SK-N-SH (cell line): Measurements from ENCODE around the gene SNRK. TPM values are rescaled to one million over a fixed set of nuclear protein-coding genes. Genes with fewer than 3 reads are reported as not detected.

Experiments used
- CTCF ChIA-PET: fragments of 300-600, 350-600 bp; formaldehyde crosslinking; extraction: SDS; loops from one replicate; lab custom pipeline; 2021; lab: Yijun Ruan, JAX
- POLR2A ChIA-PET: fragments of 350-600 bp; sonication (Branson Sonifier 250); formaldehyde crosslinking; extraction: SDS; loops from one replicate; lab custom pipeline; 2020; ENCODE audit warnings: antibody characterized with exemption, inconsistent platforms; lab: Yijun Ruan, JAX
- DNase-seq: peaks from one replicate; pipeline ENCODE4 v3.0.0; 2012
- H2AFZ ChIP-seq: fragments of 200-600 bp; sonication (generic); 2 replicates; pipeline ENCODE4 v1.8.1; 2016; ENCODE audit warnings: antibody characterized with exemption, mild to moderate bottlenecking, low read depth
- H3F3A ChIP-seq: fragments of 200-600 bp; sonication (generic); replicated peaks from 2 replicates; pipeline ENCODE3; 2016; ENCODE audit warnings: antibody characterized with exemption, mild to moderate bottlenecking; ENCODE audit not compliant: insufficient read depth
- H3K27ac ChIP-seq, 2 experiments: fragments of 200-500 bp in 1 of 2; fragments of 200-600 bp in 1 of 2; sonication (Bioruptor generic) in 1 of 2; sonication (generic), shearing (Covaris generic) in 1 of 2; 2 replicates each; pipeline versions ENCODE4 v1.5.1 to v1.6.1; 2014 to 2016; ENCODE audit warnings: low read depth in 2 of 2, inconsistent platforms in 1 of 2, low read length in 1 of 2, mild to moderate bottlenecking in 1 of 2, mixed read lengths in 1 of 2
- H3K27me3 ChIP-seq: fragments of 200-600 bp; sonication (generic), shearing (Covaris generic); 2 replicates; pipeline ENCODE4 v1.6.1; 2016; ENCODE audit warnings: mixed run types; ENCODE audit not compliant: insufficient read depth
- H3K36me3 ChIP-seq, 2 experiments: fragments of 200-500 bp in 1 of 2; fragments of 200-600 bp in 1 of 2; sonication (Bioruptor generic) in 1 of 2; sonication (generic) in 1 of 2; replicated peaks in 1 of 2; 2 replicates each; pipeline versions ENCODE3 to v1.5.1; 2014 to 2016; ENCODE audit warnings: low read length in 1 of 2, mild to moderate bottlenecking in 1 of 2; ENCODE audit not compliant: insufficient read depth in 2 of 2, control insufficient read depth in 1 of 2
- H3K4me1 ChIP-seq, 2 experiments: fragments of 200-500 bp in 1 of 2; fragments of 200-600 bp in 1 of 2; sonication (Bioruptor generic) in 1 of 2; sonication (generic), shearing (Covaris generic) in 1 of 2; 2 replicates each; pipeline versions ENCODE4 v1.5.1 to v1.6.1; 2014 to 2016; ENCODE audit warnings: low read depth in 1 of 2, low read length in 1 of 2, mixed run types in 1 of 2; ENCODE audit not compliant: insufficient read depth in 2 of 2, control insufficient read depth in 1 of 2
- H3K4me2 ChIP-seq: fragments of 200-600 bp; sonication (generic), shearing (Covaris generic); 2 replicates; pipeline ENCODE4 v1.6.1; 2017; ENCODE audit warnings: mixed run types
- H3K4me3 ChIP-seq, 2 experiments: fragments of 200-500 bp in 1 of 2; fragments of 200-600 bp in 1 of 2; sonication (Bioruptor generic) in 1 of 2; sonication (generic), shearing (Covaris generic) in 1 of 2; 2 replicates each; pipeline versions ENCODE4 v1.5.1 to v1.8.1; 2014 to 2016; ENCODE audit warnings: low read depth in 2 of 2, inconsistent platforms in 1 of 2, low read length in 1 of 2, mild to moderate bottlenecking in 1 of 2, mixed read lengths in 1 of 2, moderate library complexity in 1 of 2
- H3K79me2 ChIP-seq: fragments of 200-600 bp; sonication (generic); 2 replicates; pipeline ENCODE4 v1.8.1; 2017; ENCODE audit warnings: mild to moderate bottlenecking; ENCODE audit not compliant: insufficient read depth
- H3K9ac ChIP-seq: fragments of 200-600 bp; sonication (generic); 2 replicates; pipeline ENCODE4 v1.6.1; 2017; ENCODE audit warnings: mixed run types
- H3K9me2 ChIP-seq: fragments of 200-600 bp; sonication (generic); 2 replicates; pipeline ENCODE4 v1.6.1; 2017; ENCODE audit warnings: mixed run types
- H3K9me3 ChIP-seq: fragments of 200-600 bp; sonication (generic); 2 replicates; pipeline ENCODE4 v1.6.1; 2017; ENCODE audit warnings: mixed run types, mild to moderate bottlenecking, moderate library complexity
- H4K20me1 ChIP-seq: fragments of 200-600 bp; sonication (generic); 2 replicates; pipeline ENCODE4 v1.6.1; 2017; ENCODE audit warnings: mild to moderate bottlenecking, mixed run types; ENCODE audit not compliant: insufficient read depth
- CHD2 ChIP-seq: fragments of 150-350 bp; IDR thresholded peaks from 2 replicates; pipeline ENCODE4 v1.6.1; 2018; ENCODE audit warnings: low read length; ENCODE audit not compliant: partially characterized antibody
- CTCF ChIP-seq: fragments of 200-600 bp; sonication (generic); IDR thresholded peaks from 2 replicates; pipeline ENCODE4 v1.6.1; 2017; ENCODE audit warnings: antibody characterized with exemption, mild to moderate bottlenecking, moderate library complexity
- ELF1 ChIP-seq: IDR thresholded peaks from 2 replicates; pipeline ENCODE4 v1.4.0; 2012
- EP300 ChIP-seq, 2 experiments: IDR thresholded peaks; 2 replicates each; pipeline versions ENCODE4 v1.4.0 to v1.6.1; 2012; ENCODE audit warnings: borderline replicate concordance in 1 of 2, low read depth in 1 of 2, low read length in 1 of 2
- FOSL2 ChIP-seq: IDR thresholded peaks from 2 replicates; pipeline ENCODE4 v1.4.0; 2012; ENCODE audit warnings: low read depth, mild to moderate bottlenecking, moderate library complexity, borderline replicate concordance
- FOXM1 ChIP-seq: IDR thresholded peaks from 2 replicates; pipeline ENCODE4 v1.4.0; 2012; ENCODE audit warnings: low read depth, mild to moderate bottlenecking
- IRF3 ChIP-seq: fragments of 150-350 bp; IDR thresholded peaks from 2 replicates; pipeline ENCODE4 v1.6.1; 2016; ENCODE audit warnings: mild to moderate bottlenecking, low read depth, low read length
- JUND ChIP-seq: IDR thresholded peaks from 2 replicates; pipeline ENCODE4 v1.4.0; 2012
- MXI1 ChIP-seq: IDR thresholded peaks from 2 replicates; pipeline ENCODE4 v1.6.1; 2012; ENCODE audit warnings: mild to moderate bottlenecking, low read depth, low read length, improper control_type of control experiment
- NRF1 ChIP-seq: IDR thresholded peaks from 2 replicates; pipeline ENCODE4 v1.6.1; 2012; ENCODE audit warnings: low read depth, mild to moderate bottlenecking, low read length
- POLR2AphosphoS5 ChIP-seq: IDR thresholded peaks from 2 replicates; pipeline ENCODE4 v1.6.1; 2012; ENCODE audit warnings: low read depth, low read length
- RCOR1 ChIP-seq: fragments of 150-350 bp; IDR thresholded peaks from 2 replicates; pipeline ENCODE4 v1.6.1; 2017; ENCODE audit warnings: antibody characterized with exemption, low read length
- RFX5 ChIP-seq: IDR thresholded peaks from 2 replicates; pipeline ENCODE4 v1.6.1; 2012; ENCODE audit warnings: mild to moderate bottlenecking, improper control_type of control experiment, low read length
- RXRA ChIP-seq: IDR thresholded peaks from 2 replicates; pipeline ENCODE4 v1.4.0; 2012; ENCODE audit warnings: low read depth, mild to moderate bottlenecking, borderline replicate concordance
- SIN3A ChIP-seq: IDR thresholded peaks from 2 replicates; pipeline ENCODE4 v1.6.1; 2012; ENCODE audit warnings: low read depth, mild to moderate bottlenecking, low read length, moderate library complexity, borderline replicate concordance
- SMC3 ChIP-seq: IDR thresholded peaks from 2 replicates; pipeline ENCODE4 v1.6.1; 2012; ENCODE audit warnings: low read depth, low read length, improper control_type of control experiment
- USF1 ChIP-seq: IDR thresholded peaks from 2 replicates; pipeline ENCODE4 v1.4.0; 2012; ENCODE audit warnings: low read depth, borderline replicate concordance
- USF2 ChIP-seq: fragments of 150-350 bp; IDR thresholded peaks from 2 replicates; pipeline ENCODE4 v1.6.1; 2017; ENCODE audit warnings: antibody characterized with exemption, low read length, low read depth, borderline replicate concordance
- YY1 ChIP-seq: IDR thresholded peaks from 2 replicates; pipeline ENCODE4 v1.4.0; 2012; ENCODE audit warnings: low read depth, mild to moderate bottlenecking
- ZBTB33 ChIP-seq: IDR thresholded peaks from 2 replicates; pipeline ENCODE4 v1.4.0; 2012; ENCODE audit warnings: low read depth, borderline replicate concordance
- WGBS: methylation state at CpG from one replicate; pipeline ENCODE4 v1.1.6; 2017; ENCODE audit warnings: low lambda C conversion rate; 5-methylcytosine and 5-hydroxymethylcytosine counted together
- polyA plus RNA-seq, 3 experiments: library from polyadenylated mRNA; depleted of rRNA; stranded (reverse); fragments of >200 nt; gene quantifications; 2 replicates each; pipeline ENCODE4 v1.2.3, GENCODE V29; 2012

Gene SNRK
- polyA plus RNA-seq, 1 of the 3 experiments (the other 2 are of a cell fraction), result 3.6 TPM

DNA sequence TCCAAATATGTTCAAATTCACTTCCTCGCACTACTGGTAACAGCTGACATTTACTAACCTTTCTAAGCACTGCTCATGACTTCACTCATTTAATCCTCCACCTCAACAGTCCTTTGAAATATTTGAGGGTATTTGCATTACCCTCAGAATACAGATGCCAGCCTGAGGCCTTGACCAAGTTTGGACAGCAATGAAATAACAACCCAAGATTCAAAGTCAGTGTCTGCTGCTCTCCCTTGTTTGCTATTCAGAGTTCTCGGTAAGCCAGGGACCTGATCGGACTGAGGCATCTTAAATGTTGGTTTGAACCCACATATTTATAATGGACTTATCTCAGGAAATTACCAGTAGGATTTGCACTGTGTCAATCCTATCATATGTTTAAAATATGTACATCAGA lies 19.9 kb upstream of the SNRK start:
- no peaks in the 10 kb centered on the region; the same call in 1 of the 2 replicates for H3K27me3 ChIP-seq
- POLR2A ChIA-PET, result no interaction called here
- H3K9ac ChIP-seq, result no peak overlapping the region
- H3K4me3 ChIP-seq, result no peak overlapping the region
- H3K27ac ChIP-seq, result no peak overlapping the region
- H3K9me2 ChIP-seq, result no peaks in the 10 kb centered on the region
- H3K4me1 ChIP-seq, result no peaks in the 10 kb centered on the region
- no peak overlapping the region for H3K4me2 ChIP-seq
- no peaks in the 10 kb centered on the region for H3K36me3 ChIP-seq
- no peaks in the 10 kb centered on the region for H3K9me3 ChIP-seq
- H2AFZ ChIP-seq, result no peak overlapping the region
- H3K79me2 ChIP-seq, result no peaks in the 10 kb centered on the region
- no peaks in the 10 kb centered on the region for H3F3A ChIP-seq
- no peak for DNase-seq
- TF ChIP-seq MXI1 (no peak), SIN3A (no peak), RXRA (no peak), EP300 (IDR thresholded peaks at IDR 0.05; ENCODE audit: borderline replicate concordance in 1 of 2, low read depth in 1 of 2, low read length in 1 of 2) (no peak), USF1 (no peak), FOXM1 (no peak), IRF3 (no peak), RFX5 (no peak), SMC3 (no peak), NRF1 (no peak), POLR2AphosphoS5 (no peak), ELF1 (no peak), YY1 (no peak), RCOR1 (no peak), CTCF (no peak), ZBTB33 (no peak), CHD2 (no peak), JUND (no peak), FOSL2 (no peak), USF2 (no peak)
- CTCF ChIA-PET, result interaction anchor here (0.7 to 1.1 kb wide), 4 partner anchors 10 to 1093 kb away, joined by 3 read pairs; no protein-coding TSS in a partner anchor
- WGBS, result 39% methylated on average over 3 of the region's 3 CpGs
- no peaks in the 10 kb centered on the region for H4K20me1 ChIP-seq
